Muscle of back (tissue), 11 donors: ENCODE results near the gene FJX1. TPM values are rescaled to one million over a fixed set of nuclear protein-coding genes. Genes with fewer than 3 reads are reported as not detected.
"Not testable (repeated sequence)": the region's sequence is repeated elsewhere in the genome, so short reads cannot be mapped to it uniquely, and the experiment has no call there.

Experiments used
- DNase-seq, 3 donors: peaks; one replicate each; pipeline versions ENCODE4 v3.0.0 to v3.0.0-alpha.2; 2013
- polyA plus RNA-seq, 10 donors: library from polyadenylated mRNA; unstranded; fragments of 120-200 nt; gene quantifications; one replicate each; pipeline ENCODE4 v1.2.1, GENCODE V29; 2013; ENCODE audit not compliant: insufficient read length in 10 of 10

The FJX1 gene
- polyA plus RNA-seq, 10 donors: 5.0 to 16.8 (median 8.7) TPM

GRCh38 chr11:35664977-35665441 is 46.7 kb downstream of the FJX1 start:
- no peak for DNase-seq

DNA sequence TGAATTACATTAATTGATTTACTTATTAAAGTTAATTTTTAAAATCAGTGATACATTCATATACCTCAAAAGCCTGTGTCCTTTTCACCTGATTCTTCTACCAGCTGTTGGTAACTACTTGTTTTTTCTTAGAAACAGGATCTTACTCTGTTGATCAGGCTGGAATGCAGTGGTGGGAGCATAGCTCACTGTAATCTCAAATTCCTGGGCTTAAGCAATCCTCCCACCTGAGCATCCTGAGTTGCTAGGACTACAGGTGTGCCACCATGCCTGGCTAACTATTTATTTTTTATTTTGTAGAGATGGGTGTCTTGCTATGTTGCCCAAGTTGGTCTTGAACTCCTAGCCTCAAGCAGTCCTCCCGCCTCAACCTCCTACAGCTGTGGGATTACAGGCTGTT is 49.0 kb downstream of the FJX1 start:
- DNase-seq: no peak

- DNase-seq: not testable (repeated sequence)
Observed at GRCh38 chr11:35668350-35668749, 50.1 kb downstream of the FJX1 start.

Other genes starting within 250 kb of the FJX1 start
- gene SLC1A2, start 198.9 kb upstream of the FJX1 start, polyA plus RNA-seq: 1 to 10 TPM in 4 of 10 donors, under 1 TPM in 6; 0.21 to 1.5 (median 0.92) TPM
- gene PAMR1, start 92.8 kb upstream of the FJX1 start, polyA plus RNA-seq: 10 to 100 TPM in 7 of 10 donors, 1 to 10 TPM in 3; 6.8 to 47.0 (median 18.1) TPM
- 10 to 100 TPM; 35.9 to 45.9 (median 43.1) TPM for gene TRIM44, start 44.3 kb downstream of the FJX1 start, polyA plus RNA-seq